K562 (cell line): ENCODE measurements around the gene PRICKLE4. TPM values are rescaled to one million over a fixed set of nuclear protein-coding genes. Genes with fewer than 3 reads are reported as not detected.

Experiments
- BMI1 ChIP-seq: fragments of 150-350 bp; IDR thresholded peaks from 2 replicates; pipeline ENCODE4 v1.6.1; 2014; ENCODE audit warnings: low read length
- CBX5 ChIP-seq: IDR thresholded peaks from 2 replicates; pipeline ENCODE4 v1.6.1; 2014; ENCODE audit warnings: low read depth, borderline replicate concordance
- CXXC5 ChIP-seq: fragments of 250-450 bp; sonication (Bioruptor Pico); IDR thresholded peaks from 2 replicates; pipeline ENCODE4 v1.8.0; 2022; ENCODE audit warnings: inconsistent platforms, mild to moderate bottlenecking, moderate library complexity
- EHMT2 ChIP-seq: fragments of 450-650 bp; IDR thresholded peaks from 2 replicates; pipeline ENCODE4 v1.6.1; 2018; ENCODE audit warnings: antibody characterized with exemption
- FIP1L1 ChIP-seq: fragments of 200-400 bp; formaldehyde crosslinking; IDR thresholded peaks from 2 replicates; pipeline ENCODE4 v1.6.1; 2018; ENCODE audit warnings: mild to moderate bottlenecking, low read depth, low read length; ENCODE audit not compliant: poor library complexity, severe bottlenecking
- GTF2E2 ChIP-seq: fragments of 200-800 bp; sonication (Bioruptor generic); IDR thresholded peaks from 2 replicates; pipeline ENCODE4 v1.6.1; 2016; ENCODE audit warnings: missing genetic modification characterization, missing compliant biosample characterization
- GTF2F1 ChIP-seq: IDR thresholded peaks from 2 replicates; pipeline ENCODE4 v1.6.1; 2011; ENCODE audit warnings: low read depth, low read length, improper control_type of control experiment
- HDAC1 ChIP-seq, 2 experiments: fragments of 450-650 bp; IDR thresholded peaks; 2 replicates each; pipeline ENCODE4 v1.6.1; 2016 to 2017; ENCODE audit warnings: inconsistent platforms in 1 of 2, mild to moderate bottlenecking in 1 of 2, moderate library complexity in 1 of 2
- HNRNPK ChIP-seq: fragments of 200-400 bp; formaldehyde crosslinking; IDR thresholded peaks from one replicate; pipeline ENCODE4 v1.6.1; 2018; ENCODE audit warnings: mild to moderate bottlenecking, low read depth, low read length; ENCODE audit not compliant: poor library complexity, severe bottlenecking
- NFATC3 ChIP-seq: fragments of 450-650 bp; IDR thresholded peaks from 2 replicates; pipeline ENCODE4 v1.6.1; 2017; ENCODE audit warnings: mild to moderate bottlenecking
- RBM22 ChIP-seq: fragments of 200-400 bp; formaldehyde crosslinking; IDR thresholded peaks from 2 replicates; pipeline ENCODE4 v1.6.1; 2018; ENCODE audit warnings: low read length, low read depth; ENCODE audit not compliant: poor library complexity, severe bottlenecking
- RCOR1 ChIP-seq, 2 experiments: IDR thresholded peaks; 2 replicates each; pipeline ENCODE4 v1.6.1; 2012; ENCODE audit warnings: low read depth in 2 of 2, low read length in 2 of 2, borderline replicate concordance in 1 of 2, improper control_type of control experiment in 1 of 2
- TCF7 ChIP-seq: sonication (generic); IDR thresholded peaks from 2 replicates; pipeline ENCODE4 v1.6.1; 2016; ENCODE audit warnings: antibody characterized with exemption, borderline replicate concordance
- ZNF436 ChIP-seq: fragments of 250-450, 450-650 bp; sonication (Bioruptor Pico); formaldehyde crosslinking; IDR thresholded peaks from 2 replicates; pipeline ENCODE4 v1.7.0; 2020; ENCODE audit warnings: mild to moderate bottlenecking
- ZNF699 ChIP-seq: fragments of 250-450 bp; sonication (Bioruptor Pico); IDR thresholded peaks from 2 replicates; pipeline ENCODE4 v1.8.0; 2021; ENCODE audit warnings: mild to moderate bottlenecking, moderate library complexity; ENCODE audit not compliant: insufficient replicate concordance
- ZNF79 ChIP-seq: fragments of 250-450 bp; sonication (Bioruptor Pico); IDR thresholded peaks from 2 replicates; pipeline ENCODE4 v1.4.0; 2020; ENCODE audit warnings: low read depth, mild to moderate bottlenecking, moderate library complexity
- polyA plus RNA-seq, 8 experiments: library from polyadenylated mRNA; depleted of rRNA in 4 of 8; stranded (reverse) in 5 of 8; unstranded in 3 of 8; fragments of >200 nt; fragmentation: Nextera tagmentation in 2 of 8; fragmentation: Illumina TruSeq in 1 of 8; extraction: Ambion mirVana in 2 of 8; extraction: Trizol in 1 of 8; gene quantifications; 2 replicates each; pipeline versions ENCODE4 v1.2.1 to v1.2.3, GENCODE V29; 2011 to 2014; ENCODE audit warnings: inconsistent platforms in 1 of 8, missing spikeins in 1 of 8
- total RNA-seq, 7 experiments: library from RNA; depleted of rRNA in 6 of 7; stranded (reverse); fragments of >200 nt in 6 of 7; fragmentation: Illumina TruSeq in 2 of 7; extraction: Trizol in 2 of 7; gene quantifications; 2 replicates each; pipeline versions ENCODE4 v1.2.1 to v1.2.3, GENCODE V29; 2011 to 2021; ENCODE audit warnings: low replicate concordance in 1 of 7
- TF ChIP-seq, protein P1 (sequence below), 2 experiments: IDR thresholded peaks; 2 replicates each; pipeline ENCODE4 v1.6.1; 2012; ENCODE audit warnings: improper control_type of control experiment in 2 of 2, low read depth in 2 of 2, low read length in 2 of 2, borderline replicate concordance in 1 of 2
- TF ChIP-seq, protein P2 (sequence below): fragments of 450-650 bp; formaldehyde crosslinking; IDR thresholded peaks from 2 replicates; pipeline ENCODE4 v1.4.0; 2020; ENCODE audit warnings: mild to moderate bottlenecking, moderate library complexity
- TF ChIP-seq, protein P3 (sequence below): fragments of 250-450 bp; sonication (Bioruptor Pico); IDR thresholded peaks from 2 replicates; pipeline ENCODE4 v1.4.0; 2020; ENCODE audit warnings: mild to moderate bottlenecking, moderate library complexity, borderline replicate concordance
- TF ChIP-seq, protein P4 (sequence below): sonication (generic); formaldehyde crosslinking; IDR thresholded peaks from 2 replicates; pipeline ENCODE4 v1.5.0; 2020; ENCODE audit warnings: missing genetic modification reagents

The PRICKLE4 gene
- total and polyA plus RNA-seq, 9 of the 15 experiments (the other 6 are each of a cell fraction or from before 2014, with no cell fraction given): 0.20 to 0.32 (median 0.27) TPM; not detected in 6

DNA sequence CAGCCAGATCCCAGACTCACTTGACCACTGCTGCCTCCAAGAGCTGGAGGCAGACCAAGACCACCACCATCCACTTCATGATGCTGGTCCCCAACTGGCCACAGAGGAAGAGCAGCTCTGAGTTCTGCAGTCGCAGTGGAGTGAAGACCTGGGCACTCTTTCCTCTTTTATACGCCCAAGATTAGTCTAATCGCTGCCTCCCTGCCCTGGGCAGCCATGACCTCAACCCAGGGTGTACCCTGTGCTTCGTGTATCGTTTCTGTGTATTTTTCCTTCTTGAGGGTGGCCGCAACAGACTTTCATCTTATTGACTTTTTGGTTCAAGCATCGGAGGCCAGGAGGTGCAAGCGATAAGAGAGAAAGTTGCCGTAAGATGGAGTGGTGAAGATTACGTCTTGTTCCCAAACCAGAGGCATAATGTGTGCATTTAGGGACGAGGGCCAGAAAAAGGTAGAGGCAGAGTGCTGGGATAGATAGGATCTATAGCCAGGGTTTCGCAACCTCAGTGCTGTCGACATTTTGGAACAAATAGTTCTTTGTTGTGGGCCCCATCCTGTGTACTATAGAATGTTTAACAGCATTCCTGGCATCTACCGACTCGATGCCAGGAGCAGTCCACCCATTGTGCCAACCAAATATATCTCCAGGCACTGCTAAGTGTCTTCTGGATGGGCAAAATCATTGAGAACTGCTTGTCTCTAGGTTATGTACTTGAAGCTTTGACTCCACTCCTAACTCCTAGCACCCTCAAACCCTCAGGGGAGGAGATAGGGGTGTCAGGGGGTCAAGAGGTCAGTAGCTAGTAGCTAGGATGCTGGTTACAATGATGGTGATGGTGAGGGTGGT, 33.1 kb upstream of the PRICKLE4 start, which contains the start of gene PGC (continued):
- no peak for TF ChIP-seq HNRNPK
- TF ChIP-seq, protein P1, sequence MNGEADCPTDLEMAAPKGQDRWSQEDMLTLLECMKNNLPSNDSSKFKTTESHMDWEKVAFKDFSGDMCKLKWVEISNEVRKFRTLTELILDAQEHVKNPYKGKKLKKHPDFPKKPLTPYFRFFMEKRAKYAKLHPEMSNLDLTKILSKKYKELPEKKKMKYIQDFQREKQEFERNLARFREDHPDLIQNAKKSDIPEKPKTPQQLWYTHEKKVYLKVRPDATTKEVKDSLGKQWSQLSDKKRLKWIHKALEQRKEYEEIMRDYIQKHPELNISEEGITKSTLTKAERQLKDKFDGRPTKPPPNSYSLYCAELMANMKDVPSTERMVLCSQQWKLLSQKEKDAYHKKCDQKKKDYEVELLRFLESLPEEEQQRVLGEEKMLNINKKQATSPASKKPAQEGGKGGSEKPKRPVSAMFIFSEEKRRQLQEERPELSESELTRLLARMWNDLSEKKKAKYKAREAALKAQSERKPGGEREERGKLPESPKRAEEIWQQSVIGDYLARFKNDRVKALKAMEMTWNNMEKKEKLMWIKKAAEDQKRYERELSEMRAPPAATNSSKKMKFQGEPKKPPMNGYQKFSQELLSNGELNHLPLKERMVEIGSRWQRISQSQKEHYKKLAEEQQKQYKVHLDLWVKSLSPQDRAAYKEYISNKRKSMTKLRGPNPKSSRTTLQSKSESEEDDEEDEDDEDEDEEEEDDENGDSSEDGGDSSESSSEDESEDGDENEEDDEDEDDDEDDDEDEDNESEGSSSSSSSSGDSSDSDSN (IDR thresholded peaks at IDR 0.05; ENCODE audit: borderline replicate concordance in 1 of 2, low read depth in 2 of 2, low read length in 2 of 2): no peak
- TF ChIP-seq ZNF436: no peak
- TF ChIP-seq BMI1: no peak
- peak; percentile 52 for TF ChIP-seq CXXC5 (CRISPR knock-in tag)
- no peak for TF ChIP-seq GTF2E2 (tag)
- TF ChIP-seq RBM22: no peak
- TF ChIP-seq RCOR1 (IDR thresholded peaks at IDR 0.05; ENCODE audit: borderline replicate concordance in 1 of 2, low read depth in 2 of 2, low read length in 2 of 2): peak in 1 of 2 experiments; percentile 78; a peak in 2 of 4 replicates
- TF ChIP-seq, protein P2, sequence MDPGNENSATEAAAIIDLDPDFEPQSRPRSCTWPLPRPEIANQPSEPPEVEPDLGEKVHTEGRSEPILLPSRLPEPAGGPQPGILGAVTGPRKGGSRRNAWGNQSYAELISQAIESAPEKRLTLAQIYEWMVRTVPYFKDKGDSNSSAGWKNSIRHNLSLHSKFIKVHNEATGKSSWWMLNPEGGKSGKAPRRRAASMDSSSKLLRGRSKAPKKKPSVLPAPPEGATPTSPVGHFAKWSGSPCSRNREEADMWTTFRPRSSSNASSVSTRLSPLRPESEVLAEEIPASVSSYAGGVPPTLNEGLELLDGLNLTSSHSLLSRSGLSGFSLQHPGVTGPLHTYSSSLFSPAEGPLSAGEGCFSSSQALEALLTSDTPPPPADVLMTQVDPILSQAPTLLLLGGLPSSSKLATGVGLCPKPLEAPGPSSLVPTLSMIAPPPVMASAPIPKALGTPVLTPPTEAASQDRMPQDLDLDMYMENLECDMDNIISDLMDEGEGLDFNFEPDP (CRISPR knock-in tag): no peak
- no peak for TF ChIP-seq NFATC3
- 0 out of 4 replicates have a peak, but pooled peaks of 1 of the 2 experiments have one; percentile 8 for TF ChIP-seq HDAC1 (IDR thresholded peaks at IDR 0.05)
- TF ChIP-seq ZNF79 (CRISPR knock-in tag): no peak
- TF ChIP-seq, protein P3, sequence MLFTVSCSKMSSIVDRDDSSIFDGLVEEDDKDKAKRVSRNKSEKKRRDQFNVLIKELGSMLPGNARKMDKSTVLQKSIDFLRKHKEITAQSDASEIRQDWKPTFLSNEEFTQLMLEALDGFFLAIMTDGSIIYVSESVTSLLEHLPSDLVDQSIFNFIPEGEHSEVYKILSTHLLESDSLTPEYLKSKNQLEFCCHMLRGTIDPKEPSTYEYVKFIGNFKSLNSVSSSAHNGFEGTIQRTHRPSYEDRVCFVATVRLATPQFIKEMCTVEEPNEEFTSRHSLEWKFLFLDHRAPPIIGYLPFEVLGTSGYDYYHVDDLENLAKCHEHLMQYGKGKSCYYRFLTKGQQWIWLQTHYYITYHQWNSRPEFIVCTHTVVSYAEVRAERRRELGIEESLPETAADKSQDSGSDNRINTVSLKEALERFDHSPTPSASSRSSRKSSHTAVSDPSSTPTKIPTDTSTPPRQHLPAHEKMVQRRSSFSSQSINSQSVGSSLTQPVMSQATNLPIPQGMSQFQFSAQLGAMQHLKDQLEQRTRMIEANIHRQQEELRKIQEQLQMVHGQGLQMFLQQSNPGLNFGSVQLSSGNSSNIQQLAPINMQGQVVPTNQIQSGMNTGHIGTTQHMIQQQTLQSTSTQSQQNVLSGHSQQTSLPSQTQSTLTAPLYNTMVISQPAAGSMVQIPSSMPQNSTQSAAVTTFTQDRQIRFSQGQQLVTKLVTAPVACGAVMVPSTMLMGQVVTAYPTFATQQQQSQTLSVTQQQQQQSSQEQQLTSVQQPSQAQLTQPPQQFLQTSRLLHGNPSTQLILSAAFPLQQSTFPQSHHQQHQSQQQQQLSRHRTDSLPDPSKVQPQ (CRISPR knock-in tag): no peak
- TF ChIP-seq EHMT2: no peak
- TF ChIP-seq TCF7: no peak
- TF ChIP-seq, protein P4, sequence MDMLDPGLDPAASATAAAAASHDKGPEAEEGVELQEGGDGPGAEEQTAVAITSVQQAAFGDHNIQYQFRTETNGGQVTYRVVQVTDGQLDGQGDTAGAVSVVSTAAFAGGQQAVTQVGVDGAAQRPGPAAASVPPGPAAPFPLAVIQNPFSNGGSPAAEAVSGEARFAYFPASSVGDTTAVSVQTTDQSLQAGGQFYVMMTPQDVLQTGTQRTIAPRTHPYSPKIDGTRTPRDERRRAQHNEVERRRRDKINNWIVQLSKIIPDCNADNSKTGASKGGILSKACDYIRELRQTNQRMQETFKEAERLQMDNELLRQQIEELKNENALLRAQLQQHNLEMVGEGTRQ (CRISPR knock-in tag): no peak
- TF ChIP-seq GTF2F1: no peak
- TF ChIP-seq FIP1L1: no peak
- TF ChIP-seq CBX5: no peak
- TF ChIP-seq ZNF699: no peak
